ENCODE measurements around the gene CBFA2T2. TPM values are rescaled to one million over a fixed set of nuclear protein-coding genes. Genes with fewer than 3 reads are reported as not detected.

Gene CBFA2T2
- total and polyA plus RNA-seq, 2 experiments from 2014 or later = 29.2 to 33.1 TPM

DNA sequence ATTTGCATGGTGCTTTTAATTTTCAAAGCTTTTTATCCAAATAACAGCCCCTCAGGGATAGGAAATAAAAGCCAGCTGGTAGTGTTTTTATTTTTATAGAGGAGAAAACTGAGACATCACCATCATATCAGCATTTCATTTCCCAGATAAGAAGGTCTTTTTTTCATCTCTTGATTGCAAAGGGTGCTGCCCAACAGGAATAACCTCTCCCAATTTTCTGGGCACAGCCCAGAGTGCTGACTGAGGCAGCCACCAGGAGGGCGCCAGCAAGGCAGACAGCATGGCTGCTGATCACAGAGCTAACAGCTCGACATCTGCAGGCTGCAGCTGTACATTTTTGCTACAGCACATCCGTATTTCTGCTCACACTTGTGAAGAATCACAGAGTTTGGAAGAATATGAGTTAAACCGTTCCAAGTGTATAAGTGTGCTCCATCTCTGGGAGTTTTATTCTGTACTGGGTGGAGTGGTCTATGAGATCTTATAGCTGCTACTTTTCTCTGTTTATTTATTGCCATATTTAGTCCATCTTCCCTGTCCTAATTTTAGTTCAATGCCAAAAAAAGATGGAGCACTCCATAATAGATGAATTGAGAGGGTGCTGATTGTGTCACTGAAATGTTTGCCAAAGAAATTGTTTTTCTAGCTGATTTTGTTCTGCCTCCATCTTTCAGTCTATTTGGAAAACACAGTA, 86.7 kb downstream of the CBFA2T2 start:
- 69% methylated on average over 4 of the region's 4 CpGs for WGBS (ENCODE audit: low lambda C conversion rate, missing lambda C conversion rate)
- DNase-seq (ENCODE audit: low spot score) = no peak
- peaks cover 23% of the 10 kb centered on the region for H3K4me1 ChIP-seq (ENCODE audit: insufficient read depth)

GRCh38 chr20:33578510-33578909, 88.6 kb downstream of the CBFA2T2 start:
- no peaks in the 10 kb centered on the region for H3K9me2 ChIP-seq (replicated peaks; ENCODE audit: insufficient read depth)
- H2AFZ ChIP-seq = no peak overlapping the region
- no peak overlapping the region for H3K4me3 ChIP-seq
- peak overlapping the region; percentile 10 for H3K27ac ChIP-seq
- WGBS (ENCODE audit: low lambda C conversion rate, missing lambda C conversion rate) = 46% methylated on average over 1 of the region's 1 CpG
- TF ChIP-seq EZH2 (IDR thresholded peaks at IDR 0.05; ENCODE audit: borderline replicate concordance) = no peak
- DNase-seq (ENCODE audit: low spot score) = peak; percentile 23
- no peak overlapping the region for H3K4me2 ChIP-seq
- H4K20me1 ChIP-seq (ENCODE audit: insufficient read depth, poor library complexity, severe bottlenecking) = peaks cover 19% of the 10 kb centered on the region
- peaks cover 93% of the 10 kb centered on the region for H3K79me2 ChIP-seq
- no peaks in the 10 kb centered on the region for H3K36me3 ChIP-seq (replicated peaks; ENCODE audit: insufficient read depth, low read depth)
- no peaks in the 10 kb centered on the region for H3K27me3 ChIP-seq
- peaks cover 23% of the 10 kb centered on the region for H3K4me1 ChIP-seq (ENCODE audit: insufficient read depth)
- H3K9me3 ChIP-seq (ENCODE audit: low read depth) = no peaks in the 10 kb centered on the region

More for the DNA sequence above, 86.7 kb downstream of the CBFA2T2 start:
- Histone ChIP-seq H3K79me2 (peaks cover 92% of the 10 kb centered on the region), H3K4me3 (no peak overlapping the region), H2AFZ (no peak overlapping the region), H4K20me1 (ENCODE audit: insufficient read depth, poor library complexity, severe bottlenecking) (peaks cover 19% of the 10 kb centered on the region), H3K9me3 (ENCODE audit: low read depth) (no peaks in the 10 kb centered on the region), H3K4me2 (peak overlapping the region; percentile 14), H3K27ac (no peak overlapping the region), H3K9me2 (replicated peaks; ENCODE audit: insufficient read depth) (no peaks in the 10 kb centered on the region), H3K27me3 (no peaks in the 10 kb centered on the region), H3K36me3 (replicated peaks; ENCODE audit: insufficient read depth, low read depth) (no peaks in the 10 kb centered on the region)
- TF ChIP-seq, protein P1, sequence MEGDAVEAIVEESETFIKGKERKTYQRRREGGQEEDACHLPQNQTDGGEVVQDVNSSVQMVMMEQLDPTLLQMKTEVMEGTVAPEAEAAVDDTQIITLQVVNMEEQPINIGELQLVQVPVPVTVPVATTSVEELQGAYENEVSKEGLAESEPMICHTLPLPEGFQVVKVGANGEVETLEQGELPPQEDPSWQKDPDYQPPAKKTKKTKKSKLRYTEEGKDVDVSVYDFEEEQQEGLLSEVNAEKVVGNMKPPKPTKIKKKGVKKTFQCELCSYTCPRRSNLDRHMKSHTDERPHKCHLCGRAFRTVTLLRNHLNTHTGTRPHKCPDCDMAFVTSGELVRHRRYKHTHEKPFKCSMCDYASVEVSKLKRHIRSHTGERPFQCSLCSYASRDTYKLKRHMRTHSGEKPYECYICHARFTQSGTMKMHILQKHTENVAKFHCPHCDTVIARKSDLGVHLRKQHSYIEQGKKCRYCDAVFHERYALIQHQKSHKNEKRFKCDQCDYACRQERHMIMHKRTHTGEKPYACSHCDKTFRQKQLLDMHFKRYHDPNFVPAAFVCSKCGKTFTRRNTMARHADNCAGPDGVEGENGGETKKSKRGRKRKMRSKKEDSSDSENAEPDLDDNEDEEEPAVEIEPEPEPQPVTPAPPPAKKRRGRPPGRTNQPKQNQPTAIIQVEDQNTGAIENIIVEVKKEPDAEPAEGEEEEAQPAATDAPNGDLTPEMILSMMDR (IDR thresholded peaks at IDR 0.05; ENCODE audit: poor library complexity) = no peak
- TF ChIP-seq EZH2 (IDR thresholded peaks at IDR 0.05; ENCODE audit: borderline replicate concordance) = no peak
- TF ChIP-seq EZH2phosphoT487 (IDR thresholded peaks at IDR 0.05; ENCODE audit: low read depth, severe bottlenecking, unreplicated experiment) = no peak

DNA sequence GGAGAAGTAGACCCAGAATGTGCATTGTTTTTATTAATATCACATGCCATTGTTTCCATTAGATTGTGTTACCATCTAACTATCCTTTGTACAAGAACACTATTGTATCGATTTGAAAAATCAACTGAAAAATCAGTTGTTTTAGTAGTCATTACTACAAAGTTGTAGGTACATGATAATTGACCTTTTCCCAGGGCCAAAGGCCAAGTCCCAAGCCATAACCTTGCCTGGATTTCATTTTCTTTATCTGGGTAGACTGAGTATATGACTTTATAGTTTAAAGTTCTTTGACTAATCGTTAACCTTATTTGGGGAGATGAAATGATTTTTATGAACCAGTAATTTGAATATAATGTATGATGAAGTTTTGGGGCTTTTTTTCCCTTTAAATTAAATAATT, 93.2 kb downstream of the CBFA2T2 start:
- no peaks in the 10 kb centered on the region for H3K36me3 ChIP-seq (replicated peaks; ENCODE audit: insufficient read depth, low read depth)
- TF ChIP-seq, protein P1 (IDR thresholded peaks at IDR 0.05; ENCODE audit: poor library complexity) = no peak
- TF ChIP-seq EZH2 (IDR thresholded peaks at IDR 0.05; ENCODE audit: borderline replicate concordance) (no peak), EZH2phosphoT487 (IDR thresholded peaks at IDR 0.05; ENCODE audit: low read depth, severe bottlenecking, unreplicated experiment) (no peak)
- H3K9me2 ChIP-seq (replicated peaks; ENCODE audit: insufficient read depth) = no peaks in the 10 kb centered on the region
- H3K4me2 ChIP-seq = no peak overlapping the region
- H3K4me1 ChIP-seq (ENCODE audit: insufficient read depth) = peaks cover 7% of the 10 kb centered on the region
- 95% methylated on average over 2 of the region's 2 CpGs for WGBS (ENCODE audit: low lambda C conversion rate, missing lambda C conversion rate)
- H3K4me3 ChIP-seq = no peak overlapping the region
- peaks cover 93% of the 10 kb centered on the region for H3K79me2 ChIP-seq
- no peak for DNase-seq (ENCODE audit: low spot score)
- H4K20me1 ChIP-seq (ENCODE audit: insufficient read depth, poor library complexity, severe bottlenecking) = peaks cover 22% of the 10 kb centered on the region
- H3K27ac ChIP-seq = no peak overlapping the region
- H2AFZ ChIP-seq = no peak overlapping the region
- H3K27me3 ChIP-seq = no peaks in the 10 kb centered on the region
- no peaks in the 10 kb centered on the region for H3K9me3 ChIP-seq (ENCODE audit: low read depth)

DNA sequence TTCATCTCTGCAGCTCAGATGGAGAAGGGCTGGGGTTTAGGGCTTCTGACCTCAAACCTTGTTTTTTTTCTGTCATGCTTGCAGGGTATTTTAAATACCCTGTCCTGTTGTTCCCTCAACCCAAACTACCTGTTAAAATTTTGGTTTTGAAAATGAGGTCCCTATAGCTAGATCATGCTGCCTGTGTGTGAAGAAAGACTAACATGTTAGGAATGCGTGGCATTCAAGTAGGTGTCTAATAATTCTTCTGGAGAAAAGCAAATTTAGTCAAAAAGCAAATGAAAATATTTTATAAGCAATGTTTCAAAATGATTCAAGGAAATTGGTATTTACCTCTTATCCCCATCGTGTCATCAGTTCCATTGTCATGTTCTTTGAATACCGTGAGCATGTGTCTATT, 95.1 kb downstream of the CBFA2T2 start:
- Histone ChIP-seq H3K27ac (no peak overlapping the region), H2AFZ (no peak overlapping the region), H4K20me1 (ENCODE audit: insufficient read depth, poor library complexity, severe bottlenecking) (peaks cover 20% of the 10 kb centered on the region), H3K9me2 (replicated peaks; ENCODE audit: insufficient read depth) (no peaks in the 10 kb centered on the region), H3K27me3 (no peaks in the 10 kb centered on the region), H3K36me3 (replicated peaks; ENCODE audit: insufficient read depth, low read depth) (no peaks in the 10 kb centered on the region), H3K4me1 (ENCODE audit: insufficient read depth) (no peaks in the 10 kb centered on the region), H3K79me2 (peaks cover 84% of the 10 kb centered on the region), H3K4me3 (no peak overlapping the region), H3K4me2 (no peak overlapping the region), H3K9me3 (ENCODE audit: low read depth) (no peaks in the 10 kb centered on the region)
- whole genome bisulfite sequencing (ENCODE audit: low lambda C conversion rate, missing lambda C conversion rate) = 98% methylated on average over 3 of the region's 3 CpGs
- TF ChIP-seq, protein P1 (IDR thresholded peaks at IDR 0.05; ENCODE audit: poor library complexity) = no peak
- TF ChIP-seq EZH2phosphoT487 (IDR thresholded peaks at IDR 0.05; ENCODE audit: low read depth, severe bottlenecking, unreplicated experiment) (no peak), EZH2 (IDR thresholded peaks at IDR 0.05; ENCODE audit: borderline replicate concordance) (no peak)
- DNase-seq (ENCODE audit: low spot score) = no peak

Data from hepatocyte (in vitro differentiated cells).